ENCODE data around the gene ZNF367.

GRCh38 chr9:96462541-96462940 lies 44.4 kb upstream of the ZNF367 start:
- TF ChIP-seq CTCF (IDR thresholded peaks at IDR 0.05): no peak
- TF ChIP-seq POLR2A (IDR thresholded peaks at IDR 0.05): no peak

All from sigmoid colon (tissue), 3 donors.